Motor neuron (in vitro differentiated cells): Measurements from ENCODE around the gene GLIS1. TPM values are rescaled to one million over a fixed set of nuclear protein-coding genes. Genes with fewer than 3 reads are reported as not detected.
"Not testable (repeated sequence)": the region's sequence is repeated elsewhere in the genome, so short reads cannot be mapped to it uniquely, and the experiment has no call there.

Experiments
- ATAC-seq, 8 experiments: fragments of 200-7000 bp; cut with Tn5 transposase; replicated peaks in 6 of 8; 2 replicates each; pipeline ENCODE4 v1.8.0; 2021; ENCODE audit warnings: mild to moderate bottlenecking in 8 of 8, moderate library complexity in 8 of 8
- H3K27ac ChIP-seq, 2 donors: fragments of 250-450 bp; sonication (Bioruptor Pico); 2 replicates each; pipeline ENCODE4 v1.9.0; 2021; ENCODE audit warnings: antibody characterized with exemption in 2 of 2, mild to moderate bottlenecking in 2 of 2, moderate library complexity in 1 of 2
- H3K4me1 ChIP-seq, 2 donors: fragments of 250-450 bp; sonication (Bioruptor Pico); replicated peaks in 1 of 2; 2 replicates each; pipeline ENCODE4 v1.6.1; 2021; ENCODE audit warnings: antibody characterized with exemption in 2 of 2, mild to moderate bottlenecking in 2 of 2, moderate library complexity in 1 of 2
- H3K4me3 ChIP-seq, 5 donors: fragments of 250-450 bp; sonication (Bioruptor Pico); 2 replicates each; pipeline ENCODE4 v1.9.0; 2021; ENCODE audit warnings: antibody characterized with exemption in 5 of 5, mild to moderate bottlenecking in 5 of 5, moderate library complexity in 4 of 5
- WGBS, 10 experiments: fragments of 450-650 bp; shearing (Covaris generic); methylation state at CpG; one replicate each; pipeline ENCODE4 v1.0.0; 2022; 5-methylcytosine and 5-hydroxymethylcytosine counted together
- in situ Hi-C, 9 experiments: fragments of 400-800 bp; cut with MboI; loops; one replicate each; pipeline ENCODE4 v1.15.0; 2021; ENCODE audit warnings: low sequenced_read_pairs in 9 of 9, low pct_unique_long_range_greater_than_20kb in 2 of 9; ENCODE audit not compliant: unreplicated experiment in 9 of 9
- total RNA-seq, 8 experiments: library from RNA; unstranded; fragments of 300-600 nt; gene quantifications; 2 replicates each; pipeline versions ENCODE4 v1.2.3 to v1.2.4, GENCODE V29; 2022

Gene GLIS1
- total RNA-seq, 8 experiments from 2014 or later = 0.14 to 4.7 (median 0.33) TPM

DNA sequence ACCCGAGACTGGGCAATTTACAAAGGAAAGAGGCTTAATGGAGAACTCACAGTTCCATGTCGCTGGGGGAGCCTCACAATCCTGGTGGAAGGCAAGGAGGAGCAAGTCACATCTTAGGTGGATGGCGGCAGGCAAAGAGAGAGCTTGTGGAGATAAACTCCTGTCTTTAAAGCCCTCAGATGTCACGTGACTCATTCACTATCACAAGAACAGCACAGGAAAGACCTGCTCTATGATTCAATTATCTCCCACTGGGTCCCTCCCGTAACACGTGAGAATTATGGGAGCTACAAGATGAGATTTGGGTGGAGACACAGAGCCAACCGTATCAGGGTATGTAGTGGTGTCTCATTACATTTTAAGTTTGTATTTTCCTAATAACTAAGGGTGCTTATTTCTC lies 21.5 kb upstream of the GLIS1 start:
- in situ Hi-C loops = loop anchor here in 1 of 9 experiments (25.0 kb wide), 1 partner anchor 273 kb away; no protein-coding TSS in a partner anchor

DNA sequence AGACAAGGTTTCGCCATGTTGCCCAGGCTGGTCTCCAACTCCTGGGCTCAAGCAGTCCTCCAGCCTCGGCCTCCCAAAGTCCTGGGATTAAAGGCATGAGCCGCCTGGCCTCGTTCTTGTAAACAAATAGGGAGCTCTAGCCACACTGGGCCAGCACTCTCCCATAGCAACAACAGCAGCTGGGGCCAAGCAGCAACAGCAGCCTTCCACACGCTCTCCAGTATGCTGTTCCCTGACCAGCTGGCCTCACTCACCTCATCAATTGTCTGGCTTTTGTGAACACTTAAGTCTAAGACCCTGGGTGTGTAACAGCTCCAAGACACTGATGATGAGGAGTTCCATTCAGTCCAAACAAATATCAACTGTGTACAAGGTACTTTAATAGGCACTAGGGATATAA lies 16.9 kb upstream of the GLIS1 start:
- in situ Hi-C loops = loop anchor here in 1 of 9 experiments (25.0 kb wide), 1 partner anchor 269 kb away; no protein-coding TSS in a partner anchor
- no peak overlapping the region for H3K27ac ChIP-seq
- H3K4me1 ChIP-seq = no peaks in the 10 kb centered on the region
- H3K4me3 ChIP-seq = no peak overlapping the region
- 56 to 84% (median 70%) methylated on average over 2 to 5 of the region's 5 CpGs; no CpG with 5 or more reads in 7 of the 10 experiments for WGBS, 10 experiments
- peak in 1 of 8 experiments; percentile 45 for ATAC-seq

More for the DNA sequence above, 21.5 kb upstream of the GLIS1 start:
- not testable (repeated sequence) for H3K4me3 ChIP-seq, H3K4me1 ChIP-seq, ATAC-seq, H3K27ac ChIP-seq
- 74 to 96% (median 83%) methylated on average over 1 to 7 of the region's 7 CpGs; no CpG with 5 or more reads in 2 of the 10 experiments for WGBS, 10 experiments

DNA sequence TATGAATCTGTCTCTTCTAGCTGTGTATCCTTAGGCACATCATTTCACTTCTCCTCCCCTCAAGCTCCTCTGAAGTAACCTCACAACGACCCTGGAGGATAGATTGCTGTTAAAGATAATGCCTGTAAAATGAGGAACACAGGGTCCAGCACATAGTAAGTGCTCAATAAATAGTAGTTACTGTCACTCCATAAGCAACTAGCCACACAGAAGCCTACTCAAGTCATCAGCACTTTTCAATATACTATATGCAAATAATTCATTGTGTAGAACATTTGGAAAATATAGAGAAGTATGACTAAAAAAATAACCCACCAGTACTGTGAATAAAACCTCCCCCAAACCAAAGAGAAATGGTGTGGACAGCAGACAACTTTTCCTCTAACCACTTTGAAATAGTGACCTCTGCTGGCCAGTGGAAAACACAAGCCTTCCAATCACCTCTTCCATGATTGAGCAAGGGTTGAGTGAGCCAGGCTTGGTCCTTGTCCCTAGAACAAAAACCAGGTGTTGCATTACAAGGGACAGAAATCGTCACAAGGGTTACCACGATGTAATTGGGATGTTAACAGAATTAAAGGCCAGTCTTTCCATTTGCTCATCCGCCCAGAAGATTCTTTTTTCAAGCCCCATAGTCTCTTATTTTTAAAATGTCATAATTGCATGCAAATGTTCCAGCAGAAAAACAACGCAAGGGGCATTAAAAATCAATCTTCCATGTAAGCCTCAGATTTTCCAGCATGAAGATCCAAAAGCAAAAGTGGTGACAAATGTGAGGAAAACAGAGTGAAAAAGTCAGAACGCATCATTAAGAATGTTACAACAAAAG lies 15.7 kb upstream of the GLIS1 start:
- no peak overlapping the region for H3K4me3 ChIP-seq
- no peaks in the 10 kb centered on the region for H3K4me1 ChIP-seq
- ATAC-seq = peak in 3 of 8 experiments; percentile 68 to 77 (median 77)
- no peak overlapping the region for H3K27ac ChIP-seq
- in situ Hi-C loops = loop anchor here in 1 of 9 experiments (25.0 kb wide), 1 partner anchor 267 kb away; no protein-coding TSS in a partner anchor
- WGBS, 10 experiments = 2 to 92% (median 48%) methylated on average over 2 to 6 of the region's 6 CpGs

DNA sequence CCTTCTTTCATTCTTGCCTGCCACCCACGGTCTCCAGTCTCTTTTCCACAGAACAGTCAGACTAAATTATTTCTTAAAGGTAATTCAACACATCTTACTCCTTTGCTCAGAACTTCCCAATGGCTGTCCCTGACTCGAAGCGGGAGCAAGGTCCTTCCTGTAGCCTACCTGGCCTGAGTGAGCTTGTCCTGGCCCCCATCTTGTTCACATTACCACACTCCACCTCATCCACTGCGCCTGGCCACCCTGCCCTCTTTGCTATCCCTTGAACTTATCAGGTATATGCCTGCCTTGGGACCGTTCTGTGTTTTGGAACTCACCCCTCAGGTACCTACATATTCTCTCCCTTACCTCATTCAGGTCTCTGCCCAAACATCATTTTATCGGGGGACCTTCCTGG lies 13.3 kb upstream of the GLIS1 start:
- H3K4me1 ChIP-seq = no peaks in the 10 kb centered on the region
- WGBS, 10 experiments = 65 to 94% (median 80%) methylated on average over 1 to 6 of the region's 6 CpGs; no CpG with 5 or more reads in 2 of the 10 experiments
- no peak overlapping the region for H3K4me3 ChIP-seq
- in situ Hi-C loops = loop anchor here in 1 of 9 experiments (25.0 kb wide), 1 partner anchor 265 kb away; no protein-coding TSS in a partner anchor
- no peak for ATAC-seq
- H3K27ac ChIP-seq = no peak overlapping the region

DNA sequence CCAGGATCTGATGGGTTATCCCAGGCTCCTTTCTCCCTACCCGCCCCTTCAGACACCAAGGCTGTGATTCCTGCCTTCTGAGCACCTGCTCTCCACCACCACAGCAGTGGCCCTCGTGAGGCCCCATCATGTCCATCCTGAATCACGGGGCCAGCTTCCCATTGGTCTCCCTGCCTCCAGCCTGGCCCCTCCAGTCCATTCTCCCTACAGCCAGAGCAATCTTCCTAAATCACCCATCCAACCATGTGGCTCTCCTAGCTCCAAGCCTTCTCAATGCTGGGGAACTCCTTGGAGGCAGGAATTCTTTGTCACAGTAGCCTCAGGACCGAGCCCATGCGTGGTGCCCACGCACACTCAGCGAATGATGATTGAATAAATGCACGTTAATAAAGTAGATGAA lies 8.9 kb upstream of the GLIS1 start:
- Histone ChIP-seq H3K4me1 (no peaks in the 10 kb centered on the region), H3K27ac (no peak overlapping the region), H3K4me3 (no peak overlapping the region)
- ATAC-seq = no peak
- WGBS, 10 experiments = 33 to 100% (median 83%) methylated on average over 1 to 8 of the region's 8 CpGs; no CpG with 5 or more reads in 1 of the 10 experiments
- in situ Hi-C loops = loop anchor here in 3 of 9 experiments (25.0 kb wide), 1 partner anchor 261 kb away; no protein-coding TSS in a partner anchor

DNA sequence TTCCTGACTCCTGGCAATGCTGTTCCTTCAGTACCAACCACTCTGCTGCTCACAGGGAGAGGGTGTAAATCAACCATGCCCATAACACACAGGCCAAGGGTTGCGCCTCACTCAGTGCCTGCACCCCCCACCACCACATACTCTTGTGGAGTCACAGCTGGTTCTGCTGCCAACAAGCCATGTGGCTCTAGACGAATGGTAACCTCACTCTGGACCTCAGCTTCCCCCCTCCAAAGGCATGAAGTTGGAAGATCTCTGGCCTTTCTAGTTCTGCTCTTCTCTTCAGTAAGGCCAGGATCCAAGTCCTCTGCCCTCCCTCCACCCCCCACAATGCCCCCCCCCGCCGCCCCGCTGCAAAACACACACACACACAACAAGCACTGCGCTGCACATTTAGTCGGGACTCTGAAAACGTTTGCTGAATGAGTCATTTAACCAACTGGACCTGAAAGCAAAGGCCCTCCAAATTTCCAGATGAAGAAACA lies 1.7 kb upstream of the GLIS1 start:
- WGBS, 10 experiments = 0 to 100% (median 35%) methylated on average over 1 to 4 of the region's 8 CpGs; no CpG with 5 or more reads in 6 of the 10 experiments
- Histone ChIP-seq H3K4me1 (peaks cover 0 to 5% of the 10 kb centered on the region in 2 donors), H3K27ac (no peak overlapping the region), H3K4me3 (no peak overlapping the region)
- no peak for ATAC-seq
- in situ Hi-C loops = loop anchor here in 3 of 9 experiments (25.0 kb wide), 1 partner anchor 253 kb away; no protein-coding TSS in a partner anchor

DNA sequence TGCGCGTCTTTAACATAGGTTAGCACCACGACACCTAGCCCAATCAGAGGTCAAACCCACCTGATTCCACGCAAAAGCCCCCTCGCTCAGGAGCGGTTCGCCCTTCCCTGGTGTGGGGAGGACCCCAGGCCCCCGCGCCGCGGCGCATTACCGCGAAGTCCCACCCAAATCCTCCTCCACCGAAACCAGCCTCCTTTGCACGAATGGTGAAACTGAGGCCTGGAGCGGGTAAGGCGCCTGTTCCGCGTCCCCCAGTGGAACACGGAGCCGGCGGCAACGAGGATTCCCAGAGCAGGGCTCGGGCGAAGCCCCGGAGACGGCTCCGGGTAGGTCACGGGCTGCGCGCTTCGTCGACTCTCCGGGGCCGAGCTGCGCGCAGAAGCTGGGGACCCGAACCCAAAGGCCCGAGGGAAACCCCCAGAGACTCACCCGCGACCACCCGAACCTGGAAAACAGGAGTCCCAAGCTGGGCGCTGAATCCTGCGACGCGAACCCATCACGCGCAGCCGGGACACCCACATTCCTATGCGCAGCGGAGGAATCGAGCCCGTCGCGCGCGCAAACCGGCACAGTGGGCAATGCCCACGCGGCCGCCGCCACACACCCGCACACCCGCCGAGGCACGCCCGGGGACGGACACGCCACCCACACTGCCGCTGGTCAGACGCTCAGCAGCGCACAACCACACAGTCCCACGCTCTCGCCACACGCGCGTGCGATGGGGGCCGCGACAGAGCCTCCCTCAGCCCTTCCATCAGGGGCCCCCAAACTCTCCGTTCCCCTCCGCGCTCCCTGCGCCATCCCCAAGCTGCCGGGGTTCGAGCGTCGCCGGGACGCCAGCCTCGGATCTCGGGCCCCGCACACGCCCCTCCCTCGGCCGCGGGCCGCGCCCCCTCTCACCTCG lies 507 bp downstream of the GLIS1 start:
- in situ Hi-C loops = loop anchor here in 3 of 9 experiments (25.0 kb wide), 1 partner anchor 251 kb away; no protein-coding TSS in a partner anchor
- H3K27ac ChIP-seq = no peak overlapping the region
- ATAC-seq = peak in 6 of 8 experiments; percentile 12 to 50 (median 42)
- H3K4me3 ChIP-seq = peak overlapping the region; percentile 40 to 55 (median 46)
- H3K4me1 ChIP-seq = peaks cover 0 to 5% of the 10 kb centered on the region in 2 donors
- WGBS, 10 experiments = 0 to 9% (median 3%) methylated on average over 1 to 33 of the region's 101 CpGs; no CpG with 5 or more reads in 4 of the 10 experiments

DNA sequence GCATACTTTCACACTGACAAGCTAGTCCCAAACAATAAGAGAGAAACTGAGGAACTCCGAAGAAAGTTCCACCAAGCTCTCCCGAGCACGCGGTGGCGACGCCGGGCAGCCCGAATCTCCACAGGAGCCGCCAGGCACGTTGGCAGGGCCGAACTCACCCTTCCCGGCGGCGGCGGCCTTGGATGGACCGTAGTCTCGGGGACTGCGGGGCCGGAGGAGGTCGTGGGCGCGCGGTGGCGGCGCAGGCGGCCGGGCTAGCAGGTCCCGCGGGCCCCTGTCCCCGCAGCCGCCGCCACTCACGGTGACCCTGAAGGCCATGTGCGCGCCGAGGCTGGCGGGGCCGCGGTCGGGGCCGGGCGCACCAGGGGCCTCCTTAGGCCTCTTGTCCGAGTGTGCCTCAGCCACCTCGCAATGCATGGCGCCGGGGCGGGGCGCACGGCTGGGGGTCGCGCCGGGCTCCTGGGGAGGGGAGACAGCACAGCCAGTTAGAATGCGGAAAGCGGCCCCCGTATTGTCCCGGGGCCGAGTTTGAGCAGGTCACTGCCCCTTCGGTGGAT lies 1.2 kb downstream of the GLIS1 start:
- 4 to 7% (median 7%) methylated on average over 5 to 15 of the region's 58 CpGs; no CpG with 5 or more reads in 6 of the 10 experiments for WGBS, 10 experiments
- H3K27ac ChIP-seq = no peak overlapping the region
- ATAC-seq = no peak
- H3K4me3 ChIP-seq = peak overlapping the region in 4 of 5 donors; percentile 3 to 51 (median 43)
- H3K4me1 ChIP-seq = peaks cover 0 to 5% of the 10 kb centered on the region in 2 donors
- in situ Hi-C loops = loop anchor here in 3 of 9 experiments (25.0 kb wide), 1 partner anchor 250 kb away; no protein-coding TSS in a partner anchor

DNA sequence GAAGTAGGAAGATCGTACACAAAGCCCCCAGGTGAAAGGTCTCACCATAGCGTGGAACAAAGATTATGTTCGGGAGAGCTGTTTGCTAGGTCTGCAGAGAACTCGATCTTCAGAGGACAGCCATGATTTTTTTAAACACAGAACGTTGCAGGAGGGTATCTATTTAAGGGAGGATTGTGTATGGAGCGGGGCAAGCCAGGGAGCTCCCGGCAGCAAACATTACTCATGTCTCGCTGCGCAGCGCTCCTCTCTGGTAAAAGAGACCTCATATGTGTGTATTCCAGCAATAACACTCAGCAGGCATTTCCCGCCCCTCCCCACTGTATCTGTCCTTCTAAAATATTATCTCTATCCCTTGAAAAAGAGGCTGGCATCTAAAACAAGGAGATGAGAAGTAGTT lies 2.7 kb downstream of the GLIS1 start:
- 20 to 92% (median 76%) methylated on average over 1 to 11 of the region's 11 CpGs; no CpG with 5 or more reads in 1 of the 10 experiments for WGBS, 10 experiments
- in situ Hi-C loops = loop anchor here in 3 of 9 experiments (25.0 kb wide), 1 partner anchor 249 kb away; no protein-coding TSS in a partner anchor
- Histone ChIP-seq H3K27ac (no peak overlapping the region), H3K4me3 (no peak overlapping the region), H3K4me1 (peaks cover 0 to 5% of the 10 kb centered on the region in 2 donors)
- ATAC-seq = no peak

DNA sequence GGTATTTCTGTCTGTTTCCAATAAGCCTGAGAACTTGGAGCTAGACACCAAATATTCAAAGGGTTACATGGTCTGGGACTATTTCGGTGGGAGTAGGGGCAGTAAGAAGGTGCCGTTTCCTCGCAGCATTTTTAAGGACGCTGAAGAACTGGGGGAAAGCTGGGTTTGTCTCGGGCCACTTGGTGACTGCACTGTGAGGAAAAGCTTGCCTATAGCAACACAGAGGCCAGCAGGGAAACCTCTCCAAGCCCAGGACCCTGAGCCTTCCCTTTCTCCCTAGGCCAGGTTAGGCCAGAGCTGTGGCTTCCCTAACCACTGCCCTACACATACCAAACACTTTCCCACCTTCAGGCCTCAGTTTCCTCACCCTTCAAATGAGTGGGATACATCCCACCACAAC lies 3.3 kb downstream of the GLIS1 start:
- ATAC-seq = no peak
- Histone ChIP-seq H3K27ac (no peak overlapping the region), H3K4me1 (peaks cover 0 to 5% of the 10 kb centered on the region in 2 donors), H3K4me3 (no peak overlapping the region)
- WGBS, 10 experiments = 60 to 100% (median 84%) methylated on average over 1 to 5 of the region's 5 CpGs; no CpG with 5 or more reads in 3 of the 10 experiments
- in situ Hi-C loops = loop anchor here in 3 of 9 experiments (25.0 kb wide), 1 partner anchor 248 kb away; no protein-coding TSS in a partner anchor

DNA sequence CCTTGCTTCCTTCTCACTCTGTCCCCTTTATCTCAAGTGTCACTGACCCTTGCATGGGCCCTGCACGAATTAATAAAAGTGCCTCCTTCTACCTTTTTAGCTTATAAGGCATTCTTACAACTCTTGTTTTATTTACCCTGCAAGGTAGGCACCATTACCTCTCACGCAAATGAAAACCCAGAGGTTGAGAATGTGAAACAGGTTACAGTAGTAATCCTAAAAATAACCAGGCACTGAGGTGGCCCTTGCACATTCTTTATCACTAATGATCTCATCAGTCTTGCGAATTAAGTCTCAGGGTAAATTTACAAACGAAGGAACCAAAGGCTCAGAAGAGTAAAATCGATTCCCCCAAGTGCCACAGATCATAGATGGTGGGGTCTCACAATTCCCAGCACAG lies 3.7 kb downstream of the GLIS1 start:
- in situ Hi-C loops = loop anchor here in 3 of 9 experiments (25.0 kb wide), 1 partner anchor 248 kb away; no protein-coding TSS in a partner anchor
- ATAC-seq = no peak
- WGBS, 10 experiments = 30 to 70% (median 56%) methylated on average over 1 to 5 of the region's 5 CpGs; no CpG with 5 or more reads in 1 of the 10 experiments
- H3K4me1 ChIP-seq = peaks cover 0 to 5% of the 10 kb centered on the region in 2 donors
- no peak overlapping the region for H3K27ac ChIP-seq
- H3K4me3 ChIP-seq = no peak overlapping the region
